SHP77 treated with DMSO at 0.1 percent for 48 hours (cell line): Measurements from ENCODE around the gene BMAL2.

ENCODE experiments used
- DNase-seq: peaks from one replicate; lab custom pipeline; 2025; lab: John Stamatoyannopoulos, UW

BMAL2 gene, protein sequence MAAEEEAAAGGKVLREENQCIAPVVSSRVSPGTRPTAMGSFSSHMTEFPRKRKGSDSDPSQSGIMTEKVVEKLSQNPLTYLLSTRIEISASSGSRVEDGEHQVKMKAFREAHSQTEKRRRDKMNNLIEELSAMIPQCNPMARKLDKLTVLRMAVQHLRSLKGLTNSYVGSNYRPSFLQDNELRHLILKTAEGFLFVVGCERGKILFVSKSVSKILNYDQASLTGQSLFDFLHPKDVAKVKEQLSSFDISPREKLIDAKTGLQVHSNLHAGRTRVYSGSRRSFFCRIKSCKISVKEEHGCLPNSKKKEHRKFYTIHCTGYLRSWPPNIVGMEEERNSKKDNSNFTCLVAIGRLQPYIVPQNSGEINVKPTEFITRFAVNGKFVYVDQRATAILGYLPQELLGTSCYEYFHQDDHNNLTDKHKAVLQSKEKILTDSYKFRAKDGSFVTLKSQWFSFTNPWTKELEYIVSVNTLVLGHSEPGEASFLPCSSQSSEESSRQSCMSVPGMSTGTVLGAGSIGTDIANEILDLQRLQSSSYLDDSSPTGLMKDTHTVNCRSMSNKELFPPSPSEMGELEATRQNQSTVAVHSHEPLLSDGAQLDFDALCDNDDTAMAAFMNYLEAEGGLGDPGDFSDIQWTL

DNA sequence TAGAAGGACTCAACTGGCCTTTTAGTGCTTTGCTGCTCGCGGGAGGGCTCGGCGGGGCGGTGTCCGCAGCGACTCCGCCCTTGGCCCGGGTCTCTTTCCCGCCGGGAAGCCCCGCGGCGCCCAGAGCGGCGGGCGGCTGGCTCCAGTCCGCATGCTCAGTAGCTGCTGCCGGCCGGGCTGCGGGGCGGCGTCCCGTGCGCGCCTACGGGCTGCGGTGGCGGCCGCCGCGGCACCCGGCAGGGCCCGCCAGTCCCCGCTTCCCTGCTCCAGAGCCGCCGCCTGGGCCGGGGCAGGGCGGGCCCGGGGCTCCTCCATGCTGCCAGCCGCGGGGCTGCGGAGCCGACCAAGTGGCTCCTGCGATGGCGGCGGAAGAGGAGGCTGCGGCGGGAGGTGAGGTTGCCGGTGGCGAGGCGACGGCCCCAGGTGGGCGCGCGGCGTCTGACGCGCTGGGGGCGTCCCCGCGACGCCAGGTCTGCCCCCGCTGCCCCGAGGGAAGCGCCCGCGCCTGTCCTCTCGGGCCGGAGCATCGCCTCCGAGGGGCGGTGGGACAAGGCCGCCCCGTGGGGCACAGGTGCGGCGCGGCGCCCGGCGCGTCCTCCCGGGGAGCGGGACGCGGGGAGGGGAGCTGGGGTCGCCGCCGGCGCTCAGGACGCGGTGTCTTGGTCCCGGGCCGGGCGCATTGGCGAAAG lies at the start of gene BMAL2:
TSS of gene BMAL2 (plus strand) at position 123 of the 689 bp plus-strand sequence. CDS start at position 360, 237 bp downstream.
- DNase-seq, result peak; percentile 35

DNA sequence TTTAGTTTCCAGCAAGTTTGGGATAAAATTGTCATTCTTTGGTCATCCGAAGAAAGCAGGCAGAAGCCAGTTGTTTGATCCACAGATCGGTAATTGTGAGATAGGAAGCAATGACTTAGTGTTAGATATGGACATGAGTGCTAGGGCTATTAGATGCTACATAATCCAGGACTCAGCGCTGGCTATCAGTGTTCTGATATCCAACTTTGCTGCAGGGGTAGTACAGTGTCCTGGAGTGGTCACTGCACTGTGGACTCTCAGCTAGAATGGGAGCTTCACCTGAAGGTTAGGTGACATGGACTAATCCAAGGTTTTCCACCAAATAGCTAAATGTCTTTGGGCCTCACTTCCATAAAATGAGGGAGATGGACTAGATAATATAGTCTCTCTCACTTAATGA lies 48.6 kb upstream of the BMAL2 start:
- no peak for DNase-seq

DNA sequence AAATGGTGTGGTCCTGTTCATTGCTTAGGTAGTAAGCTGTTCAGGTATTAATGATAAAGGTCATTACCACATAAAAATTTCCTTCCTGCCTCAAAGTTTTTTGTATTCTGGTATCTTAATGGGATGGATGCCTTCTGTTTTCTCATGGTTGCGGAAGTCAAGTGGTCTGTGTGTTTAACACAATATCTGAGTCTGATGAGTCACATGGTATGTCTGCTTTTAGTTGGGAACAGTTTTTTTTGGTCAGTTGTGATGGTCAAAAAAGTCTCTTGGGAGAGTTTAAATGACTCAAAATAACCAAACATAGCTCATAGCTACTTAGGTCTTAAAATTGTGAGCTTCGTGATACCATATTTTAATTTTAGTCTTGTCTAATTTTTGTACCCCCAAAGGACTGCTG lies 47.9 kb upstream of the BMAL2 start:
- DNase-seq, result no peak

DNA sequence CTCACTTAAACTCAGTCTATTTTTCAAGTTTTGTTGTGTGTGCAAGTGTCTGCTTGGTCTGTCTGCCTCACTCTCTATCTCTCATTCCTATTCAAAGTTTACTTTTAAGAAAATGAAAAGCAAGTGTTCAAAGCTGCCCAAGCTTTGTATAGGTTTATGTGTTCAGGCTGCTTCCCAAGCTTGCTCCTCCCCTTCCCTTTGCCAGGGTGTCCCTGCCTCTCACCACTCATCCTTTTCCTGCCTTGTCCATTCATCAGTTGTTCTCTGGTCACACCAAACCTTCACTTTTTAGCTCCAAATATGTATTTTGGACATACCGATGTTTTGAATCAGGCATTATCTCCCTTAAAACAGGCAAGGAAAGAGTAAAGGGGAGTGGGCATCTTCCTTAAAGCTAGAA lies 47.2 kb upstream of the BMAL2 start:
- DNase-seq, result no peak

DNA sequence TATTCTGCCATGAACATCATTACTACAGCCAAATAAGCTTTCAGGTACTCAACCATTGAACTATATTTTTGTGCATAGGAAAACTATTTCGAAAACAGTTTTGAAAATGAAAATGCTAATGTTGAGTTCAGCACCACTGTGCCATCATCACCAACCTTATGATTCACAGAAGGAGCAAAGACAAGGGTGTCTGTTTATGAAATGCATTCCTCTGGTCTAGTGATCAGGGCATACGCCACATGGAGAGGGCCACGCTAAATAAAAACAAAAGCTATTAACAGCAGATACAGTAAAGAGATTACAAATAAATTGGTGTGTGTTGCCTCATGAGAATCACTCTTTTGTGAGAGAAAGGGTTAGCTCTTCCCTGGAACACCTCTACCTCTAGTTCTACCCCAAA lies 43.2 kb upstream of the BMAL2 start:
- DNase-seq, result no peak

DNA sequence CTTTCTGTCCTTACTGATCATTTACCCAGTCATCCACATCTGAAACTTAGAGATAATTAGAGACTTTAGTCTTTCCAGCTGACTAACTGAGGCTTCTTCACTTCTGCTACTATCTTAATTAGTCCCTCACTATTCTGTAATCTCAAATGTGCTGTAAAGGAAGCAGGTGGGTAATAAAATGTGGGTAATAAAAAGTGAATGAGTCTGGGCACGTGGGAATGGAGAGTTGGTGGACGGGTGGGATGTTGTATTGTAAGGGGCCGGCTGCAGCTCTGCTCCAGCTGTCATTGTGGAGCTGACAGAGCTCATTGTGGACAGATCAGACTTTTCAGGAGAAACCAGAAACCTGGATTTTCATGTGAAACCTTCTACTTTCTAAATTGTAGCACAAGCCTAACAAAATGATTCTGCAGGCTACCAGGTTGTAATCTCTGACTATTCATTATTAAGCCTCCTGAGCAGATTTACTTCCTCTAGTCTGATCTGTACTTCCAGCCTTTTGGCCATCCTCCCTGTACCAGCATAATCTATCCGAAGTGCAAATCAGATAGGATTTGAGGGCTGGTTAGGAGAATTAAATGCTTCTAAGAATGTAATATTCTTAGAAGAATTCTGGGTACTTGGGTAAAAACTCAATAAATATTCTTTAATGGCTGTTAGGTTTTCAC lies 42.0 kb upstream of the BMAL2 start:
- DNase-seq, result no peak

DNA sequence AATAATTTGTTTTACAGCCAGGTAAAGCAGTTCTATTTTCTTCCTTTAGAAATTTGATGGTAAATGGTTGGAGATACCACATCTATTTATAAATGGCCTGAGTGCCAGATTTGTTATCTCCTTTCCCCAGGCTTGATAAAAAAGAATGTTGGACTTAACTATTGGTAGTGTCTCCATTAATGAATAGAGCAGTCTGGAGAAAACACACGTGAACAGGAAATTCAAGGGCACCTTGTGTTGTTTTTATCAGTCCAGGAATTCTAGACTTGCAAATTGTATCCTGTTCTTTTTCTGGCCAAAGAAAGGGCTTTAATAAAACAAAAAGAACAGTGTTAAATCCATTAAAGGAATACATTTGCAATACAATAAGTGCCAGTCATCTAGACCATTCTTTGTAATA lies 40.8 kb upstream of the BMAL2 start:
- DNase-seq, result no peak

DNA sequence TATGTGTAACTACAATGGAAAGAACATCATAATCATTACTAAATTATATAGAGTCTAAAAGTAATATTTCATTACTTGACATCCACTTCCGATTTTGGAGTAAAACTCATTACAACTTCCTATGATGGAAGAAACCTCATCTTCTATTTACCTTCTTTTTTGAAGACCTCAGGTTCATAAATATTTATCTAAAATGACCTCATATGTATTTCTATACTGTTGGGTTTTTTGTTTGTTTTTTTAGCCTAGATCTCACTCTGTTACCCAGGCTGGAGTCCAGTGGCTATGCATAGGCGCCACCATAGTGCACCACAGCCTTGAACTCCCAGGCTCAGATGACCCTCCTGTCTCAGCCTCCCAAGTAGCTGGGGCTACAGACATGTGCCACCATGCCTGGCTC lies 39.9 kb upstream of the BMAL2 start:
- DNase-seq, result no peak

DNA sequence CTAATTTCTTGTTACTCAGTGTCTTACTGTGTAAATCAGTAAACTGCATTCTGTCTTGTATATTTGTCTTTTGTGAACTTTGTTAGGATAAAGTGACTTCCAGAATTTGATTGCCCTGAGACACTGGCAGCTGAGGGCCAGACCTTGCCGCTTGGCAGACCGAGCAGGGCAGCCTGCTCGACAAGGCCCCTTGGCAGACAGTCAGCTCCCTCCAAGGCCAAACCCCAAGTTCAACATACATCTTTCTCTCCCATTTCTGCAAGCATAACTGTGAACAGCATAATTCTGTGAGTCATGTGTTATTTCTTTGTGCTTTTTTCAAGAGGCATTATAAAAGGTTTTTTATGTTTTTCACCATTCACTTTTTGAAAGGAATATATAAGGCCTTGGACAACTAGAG lies 39.2 kb upstream of the BMAL2 start:
- DNase-seq, result no peak

DNA sequence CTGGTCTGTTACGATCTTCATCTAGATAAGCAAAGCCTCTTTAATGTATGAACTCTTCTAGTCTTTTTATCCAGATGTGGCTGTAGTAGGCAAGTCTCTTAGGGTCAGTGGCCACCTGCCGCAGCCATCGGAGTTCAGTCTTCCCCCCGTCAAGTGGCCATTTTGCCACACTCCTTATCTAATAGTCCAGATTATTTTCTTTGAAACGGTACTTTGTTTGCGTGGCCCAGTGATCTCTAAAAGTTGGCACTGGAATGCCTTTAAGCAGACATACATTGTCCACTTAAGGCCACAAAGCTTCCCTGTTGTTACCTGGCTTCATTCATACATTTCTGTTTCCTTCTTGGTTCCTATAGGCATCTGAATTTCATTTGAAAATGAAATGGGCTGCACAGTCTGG lies 36.0 kb upstream of the BMAL2 start:
- no peak for DNase-seq

DNA sequence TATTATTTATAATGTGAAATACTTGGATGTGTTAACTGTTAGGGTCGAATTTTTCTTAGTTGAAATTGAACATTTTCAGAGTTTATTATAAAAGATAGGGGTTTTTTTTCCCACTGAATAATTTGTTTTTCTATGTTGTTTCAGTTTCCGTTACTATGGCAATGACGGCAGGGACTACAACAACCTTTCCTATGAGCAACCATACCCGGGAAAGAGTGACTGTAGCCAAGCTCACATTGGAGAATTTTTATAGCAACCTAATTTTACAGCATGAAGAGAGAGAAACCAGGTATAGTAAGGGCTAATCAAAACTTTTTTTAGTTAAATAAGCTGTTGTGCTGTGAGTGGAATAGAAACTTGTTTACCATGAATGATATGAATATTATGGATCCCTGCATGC lies 35.1 kb upstream of the BMAL2 start:
- no peak for DNase-seq

DNA sequence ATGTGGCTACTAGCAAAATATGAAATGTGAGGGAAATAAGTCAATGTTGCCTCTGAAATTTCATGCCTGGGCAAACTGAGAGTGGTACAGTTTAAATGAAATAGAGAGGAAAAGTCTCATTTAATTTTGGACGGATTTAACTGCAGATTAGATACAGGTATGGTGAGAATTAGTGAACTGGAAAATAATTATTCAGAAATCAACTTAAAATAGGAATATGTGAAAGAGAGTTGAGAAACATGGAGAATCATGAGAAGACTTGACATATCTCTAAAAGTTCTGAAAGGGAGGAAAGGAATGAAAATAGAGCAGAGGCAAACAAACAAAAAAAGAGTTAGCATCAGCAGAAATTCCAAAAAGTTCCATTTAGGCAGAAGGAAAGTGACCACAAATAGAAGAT lies 33.5 kb upstream of the BMAL2 start:
- no peak for DNase-seq

DNA sequence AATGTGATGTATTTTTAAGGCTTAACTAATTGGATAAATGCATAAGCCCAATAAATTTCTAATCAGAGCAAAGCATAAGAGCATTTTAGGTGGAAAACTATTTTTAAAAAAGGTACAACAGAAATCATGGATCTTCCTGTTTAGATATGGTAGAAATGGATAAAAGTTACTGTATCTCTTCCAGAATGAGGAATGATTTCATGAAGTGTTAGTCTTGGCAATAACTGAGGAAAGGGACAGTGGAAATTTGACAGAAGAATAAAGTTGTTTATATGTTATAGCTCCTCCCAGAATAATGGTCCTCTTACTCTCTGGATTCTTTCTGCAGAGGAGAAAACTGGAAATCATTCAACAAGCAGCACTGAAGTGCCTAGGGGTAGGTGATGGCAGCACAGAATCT lies 32.4 kb upstream of the BMAL2 start:
- DNase-seq, result no peak

DNA sequence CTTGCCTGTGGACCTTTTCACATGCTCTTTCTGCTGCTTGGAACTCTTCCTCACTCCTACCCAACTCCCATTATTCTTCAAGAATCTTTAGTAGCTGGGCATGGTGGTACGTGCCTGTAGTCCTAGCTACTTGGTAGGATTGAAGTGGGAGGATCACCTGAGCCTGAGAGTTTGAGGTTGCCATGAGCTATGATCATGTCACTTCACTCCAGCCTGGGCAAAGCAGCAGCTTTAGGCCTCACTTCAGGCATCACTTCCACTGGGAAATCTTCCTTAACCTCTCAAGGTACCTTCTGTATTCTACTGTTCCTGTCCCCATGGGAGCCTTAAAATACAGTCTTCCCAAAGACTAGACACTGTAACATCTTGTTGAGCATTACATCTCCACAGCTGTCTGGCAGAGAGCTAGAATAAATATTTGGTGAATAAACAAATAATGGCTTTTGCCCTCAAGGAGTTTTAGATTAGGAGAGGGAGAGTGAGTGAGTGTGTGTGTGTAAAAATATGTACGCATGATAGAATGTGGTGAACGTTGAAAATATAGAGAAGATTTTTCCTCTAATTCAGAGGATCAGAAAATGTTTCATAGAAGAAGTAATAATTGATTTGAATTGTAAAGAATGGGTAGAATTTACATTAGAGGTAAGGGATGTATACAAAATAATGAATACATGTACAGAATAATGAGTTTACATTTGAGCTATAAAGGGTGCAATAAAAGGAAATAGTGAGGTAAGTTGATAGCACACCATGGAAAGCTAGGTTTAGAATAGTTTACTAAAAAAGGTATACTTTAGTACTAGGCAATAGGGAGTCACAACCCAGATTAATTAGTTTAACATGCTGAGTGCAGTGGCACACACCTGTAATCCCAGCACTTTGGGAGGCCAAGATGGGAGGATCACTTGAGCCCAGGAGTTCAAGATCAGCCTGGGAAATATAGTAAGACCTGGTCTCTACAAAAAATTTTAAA lies 29.2 kb upstream of the BMAL2 start:
- no peak for DNase-seq

DNA sequence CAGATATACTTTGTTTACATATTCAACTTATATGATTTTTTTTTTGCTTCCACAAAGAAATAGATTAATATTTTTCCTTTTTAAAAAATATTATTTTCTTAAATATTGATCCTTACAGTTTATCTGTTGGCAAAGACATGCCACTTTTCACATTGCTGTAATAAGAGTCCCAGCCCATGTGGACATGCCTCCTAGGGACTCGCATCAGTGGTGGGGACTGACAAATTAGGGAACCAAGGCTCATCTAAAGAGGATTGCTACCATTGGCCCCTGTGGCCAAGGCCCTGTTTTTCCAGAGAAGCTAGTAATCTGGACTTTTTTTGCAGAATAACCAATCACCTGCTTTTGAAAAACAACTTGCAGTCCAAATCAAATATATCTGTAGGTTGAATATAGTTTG lies 27.8 kb upstream of the BMAL2 start:
- no peak for DNase-seq

DNA sequence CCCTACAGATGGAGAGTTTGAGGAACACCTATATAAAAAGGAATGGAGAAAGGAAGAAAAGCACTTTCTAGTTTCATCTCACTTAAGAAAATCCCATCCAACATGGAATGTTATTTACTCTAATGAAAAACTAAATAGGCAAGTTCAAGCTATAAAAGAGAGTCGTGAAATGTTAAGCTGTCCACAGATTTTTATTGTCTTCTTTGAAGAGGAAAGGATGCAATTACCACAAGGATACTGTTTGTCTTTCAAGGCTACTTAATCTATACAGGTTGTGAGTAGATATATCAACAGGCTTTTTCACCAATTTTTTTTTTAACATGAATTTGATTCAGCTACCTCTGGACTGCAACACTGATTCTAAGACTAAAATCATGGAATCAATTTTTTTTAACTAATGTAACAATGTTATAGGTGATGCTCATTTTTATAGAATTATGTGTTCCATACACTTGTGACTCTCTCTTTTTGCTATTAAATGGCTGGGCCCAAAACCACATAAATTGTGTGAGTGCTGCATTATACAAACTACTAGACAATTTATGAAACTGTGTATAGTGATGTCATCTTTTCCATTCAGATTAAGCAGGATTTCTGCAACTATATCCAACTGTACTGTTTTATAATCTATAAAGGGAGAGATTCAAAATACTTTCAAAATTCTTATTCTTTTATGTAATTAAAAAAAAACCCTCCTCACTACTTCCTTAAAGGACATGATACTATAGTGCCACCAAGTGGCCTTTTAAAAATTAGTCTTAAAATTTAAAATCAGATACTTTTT lies 26.8 kb upstream of the BMAL2 start:
- DNase-seq, result peak; percentile 34

DNA sequence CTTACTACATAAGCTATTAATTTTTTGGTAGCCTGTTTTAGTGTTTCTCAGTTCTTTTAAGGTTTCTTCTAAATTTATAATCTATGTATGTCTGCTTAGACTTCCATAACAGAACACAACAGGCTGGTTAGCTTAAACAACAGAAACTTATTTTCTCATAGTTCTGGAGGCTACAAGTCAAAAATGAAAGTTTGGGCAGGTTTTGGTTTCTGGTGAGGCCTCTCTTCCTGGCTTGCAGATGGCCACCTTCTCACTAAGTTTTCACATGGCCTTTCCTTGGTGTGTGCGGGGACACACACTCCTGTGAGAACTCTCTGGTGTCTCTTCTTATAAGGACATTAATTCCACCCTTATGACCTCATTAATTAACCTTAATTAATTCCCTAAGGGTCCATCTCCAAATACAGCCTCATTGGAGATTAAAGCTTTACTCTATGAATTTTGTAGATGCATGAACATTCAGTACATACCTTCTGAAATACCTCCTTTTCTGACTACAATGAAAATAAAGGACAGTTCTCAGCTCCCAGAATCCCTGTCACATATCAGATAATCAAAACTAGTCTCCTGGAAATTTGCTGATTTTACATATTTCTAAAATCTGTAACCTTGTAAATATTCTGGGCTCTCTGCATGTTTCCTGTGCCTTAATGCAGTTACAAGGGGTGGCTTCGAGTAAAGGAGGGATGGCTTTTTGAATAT lies 23.2 kb upstream of the BMAL2 start:
- DNase-seq, result no peak

DNA sequence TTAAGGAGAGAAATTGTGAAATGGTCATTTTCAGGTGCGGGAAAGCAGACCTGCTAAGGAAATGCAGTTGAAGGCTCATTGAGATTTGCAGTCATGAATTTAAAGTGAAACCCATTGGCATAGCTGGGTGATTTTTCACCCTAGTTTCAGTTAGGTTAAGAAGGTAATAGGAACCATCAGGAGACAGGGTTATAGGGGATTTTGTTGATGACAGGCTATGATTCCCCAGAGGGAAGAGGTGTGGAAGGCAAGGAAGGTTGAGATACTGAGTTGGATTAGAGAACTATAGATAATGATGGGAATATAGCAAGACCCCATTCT lies 22.7 kb upstream of the BMAL2 start:
- no peak for DNase-seq

DNA sequence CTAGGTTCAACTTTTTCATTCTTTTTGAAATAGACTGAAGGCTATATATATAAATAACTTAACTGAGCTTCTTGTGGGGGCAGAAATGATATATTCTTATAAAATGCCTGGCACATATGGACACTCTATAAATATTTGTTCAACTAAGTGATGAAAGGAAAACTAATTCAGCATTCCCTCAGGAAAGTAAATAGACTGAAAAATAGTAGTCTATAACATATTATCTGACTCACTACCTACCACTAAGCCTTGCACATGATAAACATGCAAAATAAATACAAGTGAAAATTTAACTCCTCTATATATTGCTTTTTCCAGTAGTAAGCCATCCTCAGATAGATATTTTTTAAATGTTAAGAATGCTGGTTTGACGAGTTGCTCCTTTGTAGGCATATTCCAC lies 15.7 kb upstream of the BMAL2 start:
- no peak for DNase-seq

DNA sequence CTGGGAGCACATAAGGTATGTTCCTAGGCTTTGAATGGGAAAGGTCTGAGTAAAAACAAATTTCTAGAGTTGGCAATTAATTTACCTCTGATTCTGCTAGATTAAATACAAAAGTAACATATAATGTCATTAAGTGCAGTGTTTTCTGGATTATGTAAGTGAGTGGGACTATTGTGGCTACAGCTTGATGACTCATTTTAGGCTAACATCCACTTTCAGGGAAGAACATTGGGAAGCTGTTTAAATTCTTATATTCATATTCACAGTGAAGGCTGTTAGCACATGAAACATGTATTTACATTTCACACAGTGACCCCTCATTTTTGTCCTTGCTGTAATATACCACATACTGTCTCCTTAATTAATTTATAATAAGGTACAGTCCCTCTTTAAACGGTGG lies 13.2 kb upstream of the BMAL2 start:
- DNase-seq, result no peak
